Sigmoid colon (tissue), 3 donors: Measurements from ENCODE around the gene LRRC36.

Experiments used
- CTCF ChIP-seq, 4 experiments: fragments of 450-650 bp in 3 of 4; fragments of 200-600 bp in 1 of 4; IDR thresholded peaks; one replicate each; pipeline ENCODE4 v1.5.1; 2016 to 2019; ENCODE audit warnings: antibody characterized with exemption in 4 of 4, mild to moderate bottlenecking in 3 of 4, moderate library complexity in 2 of 4
- POLR2A ChIP-seq, 2 donors: fragments of 450-650 bp; IDR thresholded peaks; one replicate each; pipeline ENCODE4 v1.6.1; 2016; ENCODE audit warnings: antibody characterized with exemption in 2 of 2, mild to moderate bottlenecking in 2 of 2, moderate library complexity in 2 of 2

DNA sequence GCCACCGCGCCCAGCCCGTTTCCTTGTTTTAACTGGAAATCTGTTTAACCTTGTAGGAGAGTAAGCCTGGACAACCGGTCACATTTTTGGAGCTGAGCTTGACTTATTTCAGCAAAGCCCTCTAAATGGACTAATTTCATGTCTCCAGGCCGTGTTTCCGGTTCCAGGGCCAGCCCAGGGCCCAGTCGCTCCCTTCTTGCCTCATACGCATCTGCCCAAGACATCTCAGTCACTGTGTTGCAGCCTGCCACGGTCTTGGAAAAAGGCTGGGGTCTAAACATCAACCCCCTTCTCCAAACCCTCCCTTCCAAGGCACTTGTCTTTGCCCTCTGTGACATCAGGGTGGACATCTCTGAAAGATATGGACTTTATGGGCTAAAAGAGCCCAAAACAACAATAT, 28.3 kb upstream of the LRRC36 start:
- TF ChIP-seq POLR2A (IDR thresholded peaks at IDR 0.05) (no peak), CTCF (IDR thresholded peaks at IDR 0.05) (no peak)
